Kidney (tissue), 14 donors: ENCODE data around the gene DNAH3. TPM values are rescaled to one million over a fixed set of nuclear protein-coding genes. Genes with fewer than 3 reads are reported as not detected.

ENCODE experiments used
- DNase-seq, 5 donors: peaks; one replicate each; pipeline ENCODE4 v3.0.0-alpha.2; 2013 to 2020
- FAIRE-seq: peaks from 2 replicates; lab custom pipeline; 2012; peaks lifted over from hg19 to GRCh38; lab: Jason Lieb, UNC
- H3K27ac ChIP-seq, 2 donors: one replicate each; pipeline ENCODE4 v1.7.0; 2013; ENCODE audit warnings: low read depth in 2 of 2, low read length in 2 of 2, inconsistent platforms in 1 of 2
- H3K27me3 ChIP-seq: one replicate; pipeline ENCODE4 v1.7.1; 2013; ENCODE audit warnings: low read length, inconsistent platforms; ENCODE audit not compliant: control insufficient read depth, insufficient read depth
- H3K36me3 ChIP-seq, 3 donors: one replicate each; pipeline versions ENCODE4 v1.7.0 to v1.7.1; 2013; ENCODE audit warnings: low read length in 3 of 3, control low read depth in 1 of 3, inconsistent platforms in 1 of 3; ENCODE audit not compliant: insufficient read depth in 3 of 3, control insufficient read depth in 2 of 3
- H3K4me1 ChIP-seq, 3 donors: one replicate each; pipeline versions ENCODE4 v1.7.0 to v1.7.1; 2013; ENCODE audit warnings: low read length in 3 of 3, inconsistent platforms in 1 of 3, low read depth in 1 of 3; ENCODE audit not compliant: control insufficient read depth in 2 of 3, insufficient read depth in 2 of 3
- H3K4me3 ChIP-seq, 3 donors: one replicate each; pipeline versions ENCODE4 v1.7.0 to v1.8.1; 2013; ENCODE audit warnings: low read length in 3 of 3, control low read depth in 1 of 3, inconsistent platforms in 1 of 3
- H3K9ac ChIP-seq, 3 donors: one replicate each; pipeline versions ENCODE4 v1.7.0 to v1.7.1; 2013; ENCODE audit warnings: low read length in 3 of 3, control low read depth in 1 of 3, inconsistent platforms in 1 of 3
- H3K9me3 ChIP-seq, 3 donors: one replicate each; pipeline versions ENCODE4 v1.7.0 to v1.7.1; 2013; ENCODE audit warnings: low read length in 3 of 3, control low read depth in 1 of 3, inconsistent platforms in 1 of 3; ENCODE audit not compliant: control insufficient read depth in 2 of 3, insufficient read depth in 1 of 3
- CTCF ChIP-seq: IDR thresholded peaks from 3 replicates; pipeline ENCODE4 v1.5.1; 2012; ENCODE audit warnings: mild to moderate bottlenecking, moderate library complexity, borderline replicate concordance; ENCODE audit not compliant: insufficient read depth; ENCODE audit errors: extremely low read depth
- intact Hi-C: fragments of 100-400 bp; cut with DNase I; formaldehyde crosslinking; loops from one replicate; pipeline ENCODE4 v1.11.1; 2022
- polyA plus RNA-seq: library from polyadenylated mRNA; stranded (reverse); fragments of 350-450 nt; fragmentation: Illumina TruSeq; extraction: RNeasy Lipid Tissue Mini Kit (QIAGEN cat#74804); gene quantifications from one replicate; pipeline ENCODE4 v1.2.3, GENCODE V29; 2014; ENCODE audit warnings: low read depth, low replicate concordance; ENCODE audit not compliant: insufficient read depth
- total RNA-seq: library from RNA; stranded (reverse); fragmentation: NEBNext Ultra II Directional; extraction: Animal tissue kit (Norgen Biotek cat#: 25700); gene quantifications from one replicate; pipeline ENCODE4 v1.2.1, GENCODE V29; 2021
- donor health status: control.
- donor health status: control.
- donor health status: control.
- donor health status: control.
- donor health status: control.
- donor health status: DM: yes; HTN: yes; CAD: no.
- donor health status: Normal renal cell carcinoma (clear cell type).

The DNAH3 gene
- total and polyA plus RNA-seq, 2 donors from 2014 or later, result 0.19 to 0.57 TPM

GRCh38 chr16:21185659-21186325, 35.1 kb upstream of the DNAH3 start:
- H3K9me3 ChIP-seq, result no peaks in the 10 kb centered on the region
- H3K27ac ChIP-seq, result no peak overlapping the region
- no peaks in the 10 kb centered on the region for H3K27me3 ChIP-seq
- H3K9ac ChIP-seq, result no peak overlapping the region
- no peak for DNase-seq
- no peak for FAIRE-seq
- no peak overlapping the region for H3K4me3 ChIP-seq
- peaks cover 0 to 15% (median 6%) of the 10 kb centered on the region in 3 donors for H3K36me3 ChIP-seq
- no peak for TF ChIP-seq CTCF
- intact Hi-C loops, result no loop called here
- no peaks in the 10 kb centered on the region for H3K4me1 ChIP-seq

GRCh38 chr16:21184834-21185233, 34.2 kb upstream of the DNAH3 start:
- no peaks in the 10 kb centered on the region for H3K9me3 ChIP-seq
- intact Hi-C loops, result no loop called here
- no peak for TF ChIP-seq CTCF

GRCh38 chr16:21183995-21184394, 33.3 kb upstream of the DNAH3 start:
- Histone ChIP-seq H3K9me3 (no peaks in the 10 kb centered on the region), H3K4me3 (no peak overlapping the region), H3K27me3 (no peaks in the 10 kb centered on the region), H3K36me3 (peaks cover 0 to 18% (median 6%) of the 10 kb centered on the region in 3 donors), H3K4me1 (no peaks in the 10 kb centered on the region), H3K9ac (no peak overlapping the region), H3K27ac (no peak overlapping the region)
- no peak for FAIRE-seq
- no peak for TF ChIP-seq CTCF
- intact Hi-C loops, result no loop called here
- no peak for DNase-seq

More at GRCh38 chr16:21184834-21185233, 34.2 kb upstream of the DNAH3 start:
- Histone ChIP-seq H3K27me3 (no peaks in the 10 kb centered on the region), H3K27ac (no peak overlapping the region), H3K36me3 (peaks cover 0 to 18% (median 6%) of the 10 kb centered on the region in 3 donors), H3K9ac (no peak overlapping the region), H3K4me1 (no peaks in the 10 kb centered on the region), H3K4me3 (no peak overlapping the region)
- no peak for FAIRE-seq
- DNase-seq, result no peak
